Endothelial cell of umbilical vein (primary cell): ENCODE measurements around the gene LIM2. TPM values are rescaled to one million over a fixed set of nuclear protein-coding genes. Genes with fewer than 3 reads are reported as not detected.

Experiments used
- BruUV-seq: library from RNA; stranded (reverse); fragments of 400-500 nt; replicated peaks from 2 replicates; lab custom pipeline; 2021; lab: Mats Ljungman, UMichigan
- CTCF ChIA-PET: fragments of 300-600, 350-600 bp; sonication (Branson Sonifier 250); formaldehyde crosslinking; loops from one replicate; lab custom pipeline; 2021; ENCODE audit warnings: antibody characterized with exemption, inconsistent platforms; lab: Charles Lee
- POLR2A ChIA-PET: fragments of 300-600, 350-600 bp; sonication (Branson Sonifier 250); formaldehyde crosslinking; loops from one replicate; lab custom pipeline; 2021; ENCODE audit warnings: antibody characterized with exemption, inconsistent platforms; lab: Charles Lee
- DNase-seq: peaks from one replicate; pipeline ENCODE4 v3.0.0-alpha.2; 2011; ENCODE audit warnings: low read depth, low spot score
- FAIRE-seq: peaks from 2 replicates; lab custom pipeline; 2011; peaks lifted over from hg19 to GRCh38; lab: Jason Lieb, UNC
- H2AFZ ChIP-seq: 2 replicates; pipeline ENCODE4 v1.6.0; 2012; ENCODE audit warnings: low read depth, low read length, control low read depth, inconsistent platforms
- H3K27ac ChIP-seq: 2 replicates; pipeline ENCODE4 v1.5.1; 2011; ENCODE audit warnings: low read depth, mild to moderate bottlenecking, control low read depth, low read length, moderate library complexity; ENCODE audit not compliant: insufficient read depth
- H3K27me3 ChIP-seq, 2 experiments: 2 replicates each; pipeline versions ENCODE4 v1.6.0 to v1.6.1; 2011; ENCODE audit warnings: low read length in 2 of 2, mixed read lengths in 1 of 2; ENCODE audit not compliant: control insufficient read depth in 2 of 2, insufficient read depth in 2 of 2
- H3K36me3 ChIP-seq, 2 experiments: 2 replicates in 1 of 2; 3 replicates in 1 of 2; pipeline ENCODE4 v1.5.1; 2011; ENCODE audit warnings: low read length in 2 of 2, mild to moderate bottlenecking in 1 of 2, moderate library complexity in 1 of 2; ENCODE audit not compliant: control insufficient read depth in 2 of 2, insufficient read depth in 2 of 2; ENCODE audit errors: extremely low read depth in 1 of 2
- H3K4me1 ChIP-seq: 3 replicates; pipeline ENCODE4 v1.5.1; 2011; ENCODE audit warnings: mild to moderate bottlenecking, low read length; ENCODE audit not compliant: control insufficient read depth, insufficient read depth; ENCODE audit errors: extremely low read depth
- H3K4me2 ChIP-seq: 2 replicates; pipeline ENCODE4 v1.6.1; 2011; ENCODE audit warnings: low read length, control low read depth, mixed read lengths; ENCODE audit not compliant: insufficient read depth
- H3K4me3 ChIP-seq, 3 experiments: fragments of 200-600 bp in 1 of 3; sonication (generic), shearing (Covaris generic) in 1 of 3; replicated peaks in 1 of 3; 2 replicates each; pipeline ENCODE4 v1.5.1; 2011 to 2016; ENCODE audit warnings: control low read depth in 3 of 3, low read length in 3 of 3, mild to moderate bottlenecking in 2 of 3, inconsistent platforms in 1 of 3, low read depth in 1 of 3, moderate library complexity in 1 of 3; ENCODE audit not compliant: insufficient read depth in 1 of 3
- H3K79me2 ChIP-seq: 2 replicates; pipeline ENCODE4 v1.6.0; 2012; ENCODE audit warnings: low read length, inconsistent platforms; ENCODE audit not compliant: control insufficient read depth, insufficient read depth
- H3K9ac ChIP-seq: replicated peaks from 2 replicates; pipeline ENCODE3; 2011; ENCODE audit warnings: low read length, control low read depth; ENCODE audit not compliant: insufficient read depth; ENCODE audit errors: extremely low read depth
- H3K9me1 ChIP-seq: replicated peaks from 3 replicates; pipeline ENCODE4 v1.6.0; 2011; ENCODE audit warnings: mild to moderate bottlenecking, low read length; ENCODE audit not compliant: control insufficient read depth, insufficient read depth; ENCODE audit errors: extremely low read depth
- H3K9me3 ChIP-seq: replicated peaks from 2 replicates; pipeline ENCODE4 v1.5.1; 2012; ENCODE audit warnings: low read length, inconsistent platforms; ENCODE audit not compliant: control insufficient read depth, insufficient read depth
- H4K20me1 ChIP-seq: replicated peaks from 2 replicates; pipeline ENCODE3; 2011; ENCODE audit warnings: mild to moderate bottlenecking, low read length; ENCODE audit not compliant: control insufficient read depth, insufficient read depth; ENCODE audit errors: extremely low read depth
- EZH2 ChIP-seq: IDR thresholded peaks from 2 replicates; pipeline ENCODE4 v1.6.1; 2012; ENCODE audit warnings: borderline replicate concordance, low read depth, mild to moderate bottlenecking, moderate library complexity, low read length, inconsistent platforms; ENCODE audit not compliant: severe bottlenecking
- FOS ChIP-seq: IDR thresholded peaks from 2 replicates; pipeline ENCODE4 v1.6.1; 2011; ENCODE audit warnings: mild to moderate bottlenecking, low read length, moderate library complexity, borderline replicate concordance; ENCODE audit not compliant: insufficient read depth
- GATA2 ChIP-seq: IDR thresholded peaks from 2 replicates; pipeline ENCODE4 v1.7.0; 2011; ENCODE audit warnings: low read depth, mild to moderate bottlenecking, moderate library complexity, mixed read lengths, low read length; ENCODE audit not compliant: insufficient read length, insufficient read depth
- JUN ChIP-seq: IDR thresholded peaks from 2 replicates; pipeline ENCODE4 v1.6.1; 2011; ENCODE audit warnings: borderline replicate concordance, low read depth; ENCODE audit not compliant: insufficient read length, insufficient read depth
- MYC ChIP-seq: IDR thresholded peaks from one replicate; pipeline ENCODE4 v1.6.1; 2011; ENCODE audit warnings: mild to moderate bottlenecking, low read depth, low read length
- POLR2A ChIP-seq: IDR thresholded peaks from 2 replicates; pipeline ENCODE4 v1.6.1; 2012; ENCODE audit warnings: low read depth, mild to moderate bottlenecking, control low read depth, low read length
- POLR2AphosphoS5 ChIP-seq: IDR thresholded peaks from 2 replicates; pipeline ENCODE4 v1.6.1; 2012; ENCODE audit warnings: low read depth, mild to moderate bottlenecking, control low read depth, low read length, moderate library complexity; ENCODE audit not compliant: insufficient read depth
- dilution Hi-C: fragments of 300-500 bp; cut with MboI; formaldehyde crosslinking; loops from one replicate; pipeline ENCODE4 v1.15.0; 2019; ENCODE audit warnings: low sequenced_read_pairs; ENCODE audit not compliant: extremely low pct_ligation_motif_present
- intact Hi-C: fragments of 100-400 bp; cut with micrococcal nuclease; formaldehyde crosslinking; loops from one replicate; pipeline ENCODE4 v1.10.0; 2022
- polyA plus RNA-seq, 4 experiments: library from polyadenylated mRNA; depleted of rRNA in 3 of 4; stranded (reverse) in 3 of 4; unstranded in 1 of 4; fragments of >200 nt; gene quantifications; 2 replicates each; pipeline versions ENCODE4 v1.2.1 to v1.2.3, GENCODE V29; 2011 to 2012; ENCODE audit warnings: missing spikeins in 1 of 4
- total RNA-seq: library from RNA; stranded (reverse); gene quantifications from 2 replicates; pipeline ENCODE4 v1.2.3, GENCODE V29; 2021
- TF ChIP-seq, protein P1 (sequence below), 2 donors: IDR thresholded peaks; 1 replicate in 1 of 2; 2 replicates in 1 of 2; pipeline ENCODE4 v1.5.1; 2011; ENCODE audit warnings: low read length in 2 of 2, mild to moderate bottlenecking in 2 of 2, moderate library complexity in 2 of 2, control low read depth in 1 of 2, inconsistent platforms in 1 of 2, low read depth in 1 of 2; ENCODE audit not compliant: insufficient read depth in 1 of 2; ENCODE audit errors: extremely low read depth in 1 of 2
- TF ChIP-seq, protein P2 (sequence below): IDR thresholded peaks from 2 replicates; pipeline ENCODE4 v1.6.1; 2011; ENCODE audit not compliant: insufficient read depth, insufficient read length

The LIM2 gene
- total and polyA plus RNA-seq, 2 donors (not counting 3 experiments of a cell fraction or from before 2014, with no cell fraction given): not detected

DNA sequence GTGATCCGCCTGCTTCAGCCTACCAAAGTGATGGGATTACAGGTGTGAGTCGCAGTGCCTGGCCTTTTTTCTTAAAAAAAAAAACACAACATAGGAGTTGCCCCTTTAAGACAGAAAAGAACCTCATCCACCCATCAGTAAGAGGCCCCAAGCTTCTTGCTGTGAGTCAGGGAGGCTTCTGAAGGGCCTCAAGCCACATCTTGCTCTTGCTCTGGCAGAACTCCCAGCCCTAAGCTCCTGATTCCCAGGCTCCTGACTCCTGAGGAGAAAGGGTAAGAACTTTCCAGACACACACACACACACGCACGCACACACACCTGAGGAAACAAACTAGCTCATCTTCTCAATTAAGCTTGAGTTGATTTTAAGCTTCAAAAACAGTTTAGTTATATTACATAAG lies 28.5 kb downstream of the LIM2 start:
- Histone ChIP-seq H3K9ac (no peak overlapping the region), H3K9me3 (no peaks in the 10 kb centered on the region), H3K79me2 (no peaks in the 10 kb centered on the region), H3K4me2 (no peak overlapping the region), H3K4me3 (no peak overlapping the region), H2AFZ (no peak overlapping the region), H3K27ac (no peak overlapping the region), H3K27me3 (no peaks in the 10 kb centered on the region), H3K36me3 (no peaks in the 10 kb centered on the region), H4K20me1 (no peaks in the 10 kb centered on the region), H3K9me1 (no peaks in the 10 kb centered on the region), H3K4me1 (peaks cover 7% of the 10 kb centered on the region)
- no TSS peak for BruUV-seq
- TF ChIP-seq, protein P1, sequence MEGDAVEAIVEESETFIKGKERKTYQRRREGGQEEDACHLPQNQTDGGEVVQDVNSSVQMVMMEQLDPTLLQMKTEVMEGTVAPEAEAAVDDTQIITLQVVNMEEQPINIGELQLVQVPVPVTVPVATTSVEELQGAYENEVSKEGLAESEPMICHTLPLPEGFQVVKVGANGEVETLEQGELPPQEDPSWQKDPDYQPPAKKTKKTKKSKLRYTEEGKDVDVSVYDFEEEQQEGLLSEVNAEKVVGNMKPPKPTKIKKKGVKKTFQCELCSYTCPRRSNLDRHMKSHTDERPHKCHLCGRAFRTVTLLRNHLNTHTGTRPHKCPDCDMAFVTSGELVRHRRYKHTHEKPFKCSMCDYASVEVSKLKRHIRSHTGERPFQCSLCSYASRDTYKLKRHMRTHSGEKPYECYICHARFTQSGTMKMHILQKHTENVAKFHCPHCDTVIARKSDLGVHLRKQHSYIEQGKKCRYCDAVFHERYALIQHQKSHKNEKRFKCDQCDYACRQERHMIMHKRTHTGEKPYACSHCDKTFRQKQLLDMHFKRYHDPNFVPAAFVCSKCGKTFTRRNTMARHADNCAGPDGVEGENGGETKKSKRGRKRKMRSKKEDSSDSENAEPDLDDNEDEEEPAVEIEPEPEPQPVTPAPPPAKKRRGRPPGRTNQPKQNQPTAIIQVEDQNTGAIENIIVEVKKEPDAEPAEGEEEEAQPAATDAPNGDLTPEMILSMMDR (IDR thresholded peaks at IDR 0.05; ENCODE audit: extremely low read depth in 1 of 2, insufficient read depth in 1 of 2, low read depth in 1 of 2, low read length in 2 of 2): no peak
- no peak for TF ChIP-seq EZH2
- no peak for TF ChIP-seq GATA2
- TF ChIP-seq FOS: no peak
- TF ChIP-seq MYC: no peak
- TF ChIP-seq POLR2AphosphoS5: no peak
- TF ChIP-seq, protein P2, sequence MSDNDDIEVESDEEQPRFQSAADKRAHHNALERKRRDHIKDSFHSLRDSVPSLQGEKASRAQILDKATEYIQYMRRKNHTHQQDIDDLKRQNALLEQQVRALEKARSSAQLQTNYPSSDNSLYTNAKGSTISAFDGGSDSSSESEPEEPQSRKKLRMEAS: no peak
- no peak for TF ChIP-seq POLR2A
- TF ChIP-seq JUN: no peak
- ChIA-PET CTCF (interaction anchor here (1.3 to 2.2 kb wide), 2 partner anchors 18 to 20 kb away, joined by 6 to 11 read pairs; partner anchors contain the start of gene VSIG10L), POLR2A (no interaction called here)
- DNase-seq: no peak
- FAIRE-seq: no peak
- intact Hi-C loops (no loop called here), dilution Hi-C loops (no loop called here)
